ENCODE results near the gene CST9.
"Not testable (repeated sequence)": the region's sequence is repeated elsewhere in the genome, so short reads cannot be mapped to it uniquely, and the experiment has no call there.

Gene CST9

GRCh38 chr20:23636908-23637281 lies 31.2 kb upstream of the CST9 start:
- DNase-seq: no peak

GRCh38 chr20:23636182-23636907 lies 30.6 kb upstream of the CST9 start:
- DNase-seq: no peak

- DNase-seq: not testable (repeated sequence)
Observed at GRCh38 chr20:23635768-23636090, 30.0 kb upstream of the CST9 start.

- DNase-seq: no peak
Observed at GRCh38 chr20:23634985-23635767, 29.5 kb upstream of the CST9 start.

- no peak for DNase-seq
Observed at GRCh38 chr20:23634044-23634801, 28.5 kb upstream of the CST9 start.

- no peak for DNase-seq
Observed at GRCh38 chr20:23632711-23633573, 27.2 kb upstream of the CST9 start.

GRCh38 chr20:23631981-23632710 lies 26.4 kb upstream of the CST9 start:
- no peak for DNase-seq

GRCh38 chr20:23631226-23631822 lies 25.6 kb upstream of the CST9 start:
- no peak for DNase-seq

GRCh38 chr20:23630392-23630849 lies 24.7 kb upstream of the CST9 start:
- DNase-seq: no peak

- no peak for DNase-seq
Observed at GRCh38 chr20:23629542-23630391, 24.1 kb upstream of the CST9 start.

GRCh38 chr20:23629017-23629541 lies 23.4 kb upstream of the CST9 start:
- no peak for DNase-seq

GRCh38 chr20:23628402-23629016 lies 22.8 kb upstream of the CST9 start:
- no peak for DNase-seq

- DNase-seq: no peak
Observed at GRCh38 chr20:23627501-23627900, 21.8 kb upstream of the CST9 start.

- no peak for DNase-seq
Observed at GRCh38 chr20:23626040-23626620, 20.4 kb upstream of the CST9 start.

GRCh38 chr20:23625236-23625964 lies 19.7 kb upstream of the CST9 start:
- no peak for DNase-seq

- no peak for DNase-seq
Observed at GRCh38 chr20:23624324-23624691, 18.6 kb upstream of the CST9 start.

GRCh38 chr20:23623666-23624323 lies 18.1 kb upstream of the CST9 start:
- DNase-seq: no peak

GRCh38 chr20:23622839-23623343 lies 17.2 kb upstream of the CST9 start:
- no peak for DNase-seq
